Measurements from ENCODE around the gene FGF16. TPM values are rescaled to one million over a fixed set of nuclear protein-coding genes. Genes with fewer than 3 reads are reported as not detected.
"Not testable (repeated sequence)": the region's sequence is repeated elsewhere in the genome, so short reads cannot be mapped to it uniquely, and the experiment has no call there.

Gene FGF16
- polyA plus RNA-seq, 1 donor: not detected

DNA sequence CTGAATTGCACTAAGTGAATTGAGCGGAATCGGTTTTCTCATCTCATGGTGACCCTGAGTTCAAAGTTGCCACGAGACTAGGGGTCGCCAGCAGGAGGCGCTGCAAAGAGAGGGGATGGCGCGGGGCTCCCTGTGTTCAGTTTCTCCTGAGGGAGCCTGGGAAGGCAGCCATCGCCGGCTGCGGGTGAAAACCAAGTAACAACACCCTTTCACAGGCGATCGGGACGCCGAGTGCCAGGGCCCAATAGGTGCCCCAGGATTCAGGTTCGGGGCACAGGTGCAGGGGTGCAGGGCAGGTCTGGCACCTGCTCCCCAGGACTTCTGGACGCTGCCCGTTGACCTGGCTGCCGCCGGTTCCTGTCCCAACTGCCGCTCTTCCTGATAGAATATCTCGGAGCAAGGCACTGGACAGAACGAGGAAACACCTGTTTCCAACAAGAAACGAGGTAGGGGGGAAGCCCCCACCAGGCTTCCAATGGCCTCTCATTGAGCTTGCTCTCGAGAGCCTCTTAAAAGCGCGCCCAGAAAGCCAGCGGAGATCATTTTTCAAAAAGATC, 1.1 kb upstream of the FGF16 start:
- DNase-seq: no peak

DNA sequence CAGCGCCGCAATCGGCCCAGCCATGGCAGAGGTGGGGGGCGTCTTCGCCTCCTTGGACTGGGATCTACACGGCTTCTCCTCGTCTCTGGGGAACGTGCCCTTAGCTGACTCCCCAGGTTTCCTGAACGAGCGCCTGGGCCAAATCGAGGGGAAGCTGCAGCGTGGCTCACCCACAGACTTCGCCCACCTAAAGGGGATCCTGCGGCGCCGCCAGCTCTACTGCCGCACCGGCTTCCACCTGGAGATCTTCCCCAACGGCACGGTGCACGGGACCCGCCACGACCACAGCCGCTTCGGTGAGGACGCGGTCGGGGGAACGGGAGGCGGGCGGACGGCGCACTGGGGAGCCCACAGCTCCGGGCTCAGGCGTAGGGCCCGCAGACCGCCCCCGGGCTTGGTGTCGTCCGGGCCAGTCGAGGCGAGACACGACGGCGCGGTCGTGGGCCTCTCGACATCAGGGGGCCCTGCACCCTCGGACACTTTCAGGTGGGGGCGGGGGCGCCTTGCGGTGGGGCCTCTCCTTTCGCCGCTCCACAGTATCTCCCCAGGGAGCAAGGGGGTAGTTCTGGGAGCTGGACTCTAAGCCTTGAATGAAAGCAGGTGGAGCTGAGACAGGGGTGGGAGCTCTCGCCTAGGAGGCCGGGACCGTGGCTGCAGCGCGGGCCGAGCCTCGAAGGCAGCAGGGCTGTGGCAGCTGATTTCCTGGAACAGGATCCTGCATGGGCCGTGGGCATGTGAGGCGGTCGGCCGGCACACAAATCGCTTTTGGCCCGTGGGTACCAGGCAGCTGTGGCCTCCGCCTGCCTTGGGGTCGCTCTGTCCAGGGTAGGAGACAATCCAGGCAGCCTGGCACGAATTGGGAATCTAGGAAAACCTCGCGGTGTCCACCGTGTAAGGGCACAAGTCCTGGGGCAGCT, 722 bp downstream of the FGF16 start:
- DNase-seq: no peak

DNA sequence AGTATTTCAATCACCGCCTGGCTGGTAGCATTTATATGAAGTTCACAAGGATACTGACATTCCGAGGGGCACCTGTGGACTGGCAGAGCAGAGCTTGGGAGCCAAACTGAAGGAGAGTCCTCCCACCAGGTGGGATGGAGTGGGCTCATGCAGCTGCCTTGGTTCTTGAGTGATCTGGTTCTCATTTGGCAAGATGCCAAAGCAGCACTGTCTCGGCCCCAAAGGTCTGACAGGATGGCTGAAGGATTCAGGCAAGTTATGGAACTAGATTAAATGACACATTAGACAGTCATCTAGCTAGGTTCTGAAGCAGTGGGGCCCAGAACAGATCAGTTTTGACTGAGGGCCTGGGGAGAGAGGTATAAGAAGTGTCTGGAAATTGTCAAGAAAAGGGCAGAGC, 3.2 kb downstream of the FGF16 start:
- no peak for DNase-seq

DNA sequence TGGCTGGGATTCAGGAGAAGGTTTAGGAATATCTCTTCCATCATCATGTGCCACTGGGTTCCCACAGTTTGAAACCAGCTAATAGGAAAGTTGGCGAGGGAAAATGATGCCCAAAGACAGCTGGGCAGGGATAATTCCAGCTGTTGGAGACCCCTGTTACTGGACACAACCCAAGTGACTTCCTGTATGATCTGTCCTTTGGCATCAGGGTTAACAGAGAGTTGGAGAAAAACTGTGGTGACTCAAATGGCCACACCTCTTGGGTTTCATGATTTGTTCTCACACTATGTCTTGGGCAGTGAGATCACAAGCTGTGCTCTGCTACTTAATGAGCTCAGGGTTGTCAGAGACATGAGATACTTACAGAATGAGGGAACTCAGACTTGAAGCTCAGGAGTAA, 3.8 kb downstream of the FGF16 start:
- DNase-seq: no peak

DNA sequence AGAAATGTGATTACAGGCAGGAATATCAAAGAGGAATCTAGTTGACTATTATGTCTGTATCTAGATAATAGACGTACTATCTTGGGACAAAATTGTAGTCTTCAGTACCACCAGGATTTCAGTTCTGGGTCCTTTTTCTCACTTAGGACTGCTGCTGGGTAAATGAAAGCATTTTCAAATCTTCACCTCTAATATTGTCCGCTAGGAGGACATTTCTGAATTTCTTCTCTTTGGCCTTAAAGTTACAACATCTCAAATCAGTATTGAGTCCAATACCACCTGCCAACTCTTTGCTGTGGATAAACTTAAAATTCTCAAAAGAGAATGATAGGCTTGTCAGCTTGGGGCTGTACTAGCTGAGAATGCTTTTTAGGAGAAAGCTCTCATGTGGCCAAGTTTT, 6.0 kb downstream of the FGF16 start:
- no peak for DNase-seq

DNA sequence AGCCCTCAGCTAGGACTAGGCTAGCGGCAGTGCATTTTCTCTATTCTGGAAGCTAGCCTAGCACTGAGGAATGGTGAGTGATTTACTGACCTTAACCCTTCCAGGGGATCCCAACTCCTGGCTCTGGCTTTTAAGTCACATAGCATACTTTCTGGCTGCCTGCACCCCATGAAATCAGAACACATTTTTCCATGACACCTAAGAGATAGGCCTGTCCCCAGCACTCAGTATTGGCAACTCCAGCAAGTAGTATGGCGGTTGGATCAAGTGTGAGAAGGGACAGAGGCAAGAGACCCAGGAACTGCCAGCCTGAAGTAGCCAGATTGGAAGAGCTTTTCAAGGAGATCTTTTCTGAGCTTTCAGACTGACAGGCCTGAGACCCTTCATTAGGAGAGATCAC, 8.2 kb downstream of the FGF16 start:
- DNase-seq: no peak

DNA sequence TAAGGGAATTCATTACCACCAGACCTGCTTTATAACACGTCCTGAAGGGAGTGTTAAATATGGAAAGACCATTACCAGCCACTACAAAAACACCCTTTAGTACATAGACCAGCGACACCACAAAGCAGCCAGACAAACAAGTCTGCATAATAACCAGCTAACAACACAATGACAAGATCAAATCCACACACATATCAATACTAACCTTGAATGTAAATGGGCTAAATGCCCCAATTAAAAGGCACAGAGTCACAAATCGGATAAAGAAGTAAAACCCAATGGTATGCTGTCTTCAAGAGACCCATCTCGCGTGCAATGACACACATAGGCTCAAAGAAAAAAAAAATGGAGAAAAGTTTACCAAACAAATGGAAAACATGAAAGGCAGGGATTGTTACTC, 36.9 kb downstream of the FGF16 start:
- DNase-seq: no peak

DNA sequence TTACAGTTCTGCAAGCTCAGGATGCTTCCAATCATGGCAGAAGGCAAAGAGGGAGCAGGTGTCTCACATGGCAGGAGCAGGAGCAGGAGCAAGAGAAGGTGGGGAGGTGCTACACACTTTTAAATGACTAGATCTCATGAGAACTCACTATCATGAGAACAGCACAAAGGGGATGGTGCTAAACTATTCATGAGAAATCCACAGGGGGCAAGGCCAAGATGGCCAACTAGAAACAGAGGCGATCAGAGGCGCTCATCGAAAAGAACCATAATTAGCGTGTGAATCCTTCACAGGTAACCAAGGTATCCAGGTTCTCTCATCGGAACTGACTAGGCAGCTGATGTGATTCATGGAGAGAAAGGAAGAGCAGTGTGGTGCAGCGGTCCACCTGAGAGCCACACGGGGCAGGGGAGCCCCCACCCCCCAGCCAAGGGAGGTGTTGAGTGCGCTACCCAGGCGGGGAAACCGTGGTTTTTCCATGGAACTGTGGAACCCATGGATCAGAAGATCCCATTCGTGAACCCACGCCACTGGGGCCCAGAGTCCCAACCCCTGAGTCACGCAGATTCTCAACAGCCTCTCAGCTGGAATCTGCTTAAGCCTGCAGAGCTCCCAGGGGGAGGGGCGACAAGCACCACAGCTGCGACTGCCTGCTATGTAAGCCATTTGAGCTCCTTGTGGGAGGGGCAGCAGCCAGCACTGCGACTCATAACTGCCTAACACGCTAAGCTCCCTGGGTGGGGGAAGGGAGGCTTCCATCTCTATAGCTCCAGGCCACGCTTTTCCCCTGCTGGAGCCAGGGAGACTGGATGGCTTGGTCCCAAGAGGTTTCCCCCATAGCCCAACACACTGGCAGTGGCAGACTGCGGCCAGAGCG, 46.7 kb downstream of the FGF16 start:
- DNase-seq: peak; percentile 8

DNA sequence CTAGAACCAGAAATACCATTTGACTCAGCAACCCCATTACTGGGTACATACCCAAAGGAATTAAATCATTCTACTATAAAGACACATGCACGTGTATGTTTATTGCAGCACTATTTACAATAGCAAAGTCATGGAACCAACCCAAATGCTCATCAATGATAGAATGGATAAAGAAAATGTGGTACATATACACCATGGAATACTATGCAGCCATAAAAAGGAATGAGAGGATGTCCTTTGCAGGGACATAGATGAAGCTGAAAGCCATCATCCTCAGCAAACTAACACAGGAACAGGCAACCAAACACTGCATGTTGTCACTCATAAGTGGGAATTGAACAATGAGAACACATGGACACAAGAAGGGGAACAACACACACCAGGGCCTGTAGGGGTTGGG, 53.0 kb downstream of the FGF16 start:
- not testable (repeated sequence) for DNase-seq

DNA sequence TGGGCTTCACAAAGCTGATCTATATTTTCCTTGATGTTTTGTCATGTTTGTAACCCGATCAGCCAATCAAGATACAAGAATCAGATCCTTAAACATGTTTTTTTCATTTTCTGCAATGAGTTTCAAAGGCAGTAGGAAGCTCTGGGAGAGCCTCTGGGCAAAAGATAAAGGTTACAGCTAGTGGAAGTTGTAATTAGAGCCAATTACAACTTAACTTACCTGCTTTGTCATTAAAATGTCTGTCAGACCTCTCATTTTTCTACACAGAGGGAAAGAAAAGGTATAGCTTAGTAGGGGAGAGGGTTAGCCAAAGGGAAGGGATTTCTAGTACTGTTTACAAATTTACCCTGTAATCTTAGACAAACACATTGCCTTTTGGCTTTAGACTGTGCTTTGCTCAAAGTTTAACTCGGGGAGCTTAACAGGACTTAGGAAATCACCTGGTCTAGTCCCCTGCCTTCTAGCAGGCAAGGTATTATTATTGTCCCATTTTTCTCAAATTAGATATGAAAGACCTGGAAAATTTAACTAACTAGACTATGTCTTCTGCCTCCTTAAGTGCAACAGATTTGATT, 55.8 kb downstream of the FGF16 start:
- no peak for DNase-seq

DNA sequence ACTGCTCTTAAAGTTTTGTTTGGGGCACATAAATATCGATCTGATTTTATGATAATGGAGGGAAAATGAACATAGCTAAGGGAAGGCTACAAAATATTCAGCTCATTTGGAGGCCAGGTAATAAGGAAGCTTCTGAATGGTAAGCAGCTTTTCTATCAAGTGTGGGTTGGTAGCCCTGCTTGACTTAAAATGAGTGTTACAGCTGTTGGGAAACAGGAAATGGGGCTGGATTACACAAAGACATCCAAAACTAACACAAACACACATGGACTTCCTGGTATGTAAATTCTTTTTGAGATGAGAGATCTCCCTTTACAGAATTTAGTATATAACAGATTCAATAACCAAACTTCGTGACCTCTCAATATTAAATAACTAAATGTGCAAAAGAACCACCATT, 58.0 kb downstream of the FGF16 start:
- no peak for DNase-seq
